ENCODE measurements around the gene SEC61A1.

SEC61A1 gene

DNA sequence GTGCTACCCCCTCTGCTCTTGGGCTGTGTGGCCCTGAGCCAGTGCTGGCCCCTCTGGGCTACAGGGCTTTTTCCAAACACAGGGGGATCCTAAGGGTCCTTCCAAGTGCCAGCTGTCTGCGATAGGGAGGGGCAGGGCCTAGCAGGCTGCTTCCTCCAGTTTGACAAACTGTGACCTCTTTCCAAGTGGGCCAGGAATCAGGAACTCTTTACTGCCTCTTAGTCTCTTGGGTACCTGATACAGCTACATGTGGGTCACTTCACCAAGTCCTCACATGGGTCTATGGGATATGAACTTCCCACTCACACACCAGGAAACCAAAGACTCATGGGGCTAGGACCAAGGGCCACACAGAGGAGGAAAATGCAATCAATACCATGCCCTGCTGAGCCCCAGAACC lies 25.4 kb downstream of the SEC61A1 start:
- ATAC-seq (replicated peaks) (no peak), DNase-seq (no peak)
- Mint-ChIP-seq H3K9me3 (no peaks in the 10 kb centered on the region), H3K4me3 (peak overlapping the region in 1 of 2 donors; percentile 83), H3K27me3 (no peaks in the 10 kb centered on the region), H3K4me1 (peaks cover 18 to 31% of the 10 kb centered on the region in 2 donors), H3K27ac (peak overlapping the region; percentile 65), H3K36me3 (peaks cover 38 to 55% of the 10 kb centered on the region in 2 donors)

DNA sequence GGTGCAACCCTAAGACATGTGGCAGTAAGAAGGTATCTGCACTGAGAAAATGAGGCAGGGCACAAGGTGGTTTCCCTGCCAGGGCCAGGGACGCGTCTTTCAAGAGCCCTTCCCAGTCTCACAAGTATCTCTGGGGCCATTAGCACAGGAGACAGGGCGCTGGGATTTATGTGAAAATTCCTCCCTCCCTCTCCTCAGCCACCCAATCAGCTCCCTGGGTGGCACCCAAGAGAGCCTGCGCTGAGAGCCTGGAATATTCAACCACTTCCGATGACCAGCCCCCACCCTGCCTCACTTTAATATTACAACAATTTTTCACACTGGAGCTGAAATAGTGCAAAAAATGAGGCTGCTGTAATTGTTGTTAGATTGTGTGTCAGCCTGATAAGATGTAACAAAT lies 26.1 kb downstream of the SEC61A1 start:
- no peak overlapping the region for H3K27ac Mint-ChIP-seq
- H3K4me1 Mint-ChIP-seq, result peaks cover 18 to 31% of the 10 kb centered on the region in 2 donors
- H3K4me3 Mint-ChIP-seq, result no peak overlapping the region
- no peaks in the 10 kb centered on the region for H3K9me3 Mint-ChIP-seq
- peaks cover 43 to 55% of the 10 kb centered on the region in 2 donors for H3K36me3 Mint-ChIP-seq
- DNase-seq (no peak), ATAC-seq (replicated peaks) (no peak)
- no peaks in the 10 kb centered on the region for H3K27me3 Mint-ChIP-seq

DNA sequence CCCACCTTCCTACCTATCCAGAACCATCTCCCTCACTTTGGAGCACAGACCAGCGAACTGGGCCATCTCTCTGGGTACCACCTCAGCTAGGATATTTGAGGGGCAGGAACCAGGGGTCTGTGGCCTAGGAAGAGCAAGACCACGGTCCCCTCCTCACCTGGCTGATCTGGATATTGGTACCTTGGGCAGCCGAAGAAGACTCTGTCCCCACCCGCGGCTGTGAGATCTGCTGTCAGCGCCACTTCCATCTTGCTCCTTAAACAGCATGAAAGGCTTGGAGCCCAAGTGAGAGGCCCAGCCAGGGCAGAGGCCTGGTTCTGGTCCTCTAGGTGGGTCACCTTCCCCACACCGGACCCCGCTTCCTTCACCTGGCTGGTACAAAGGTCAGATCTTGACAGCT lies 26.6 kb downstream of the SEC61A1 start:
- peaks cover 43 to 54% of the 10 kb centered on the region in 2 donors for H3K36me3 Mint-ChIP-seq
- H3K9me3 Mint-ChIP-seq, result no peaks in the 10 kb centered on the region
- H3K4me3 Mint-ChIP-seq, result no peak overlapping the region
- ATAC-seq (replicated peaks) (no peak), DNase-seq (no peak)
- H3K27me3 Mint-ChIP-seq, result no peaks in the 10 kb centered on the region
- H3K4me1 Mint-ChIP-seq, result peaks cover 18 to 31% of the 10 kb centered on the region in 2 donors
- no peak overlapping the region for H3K27ac Mint-ChIP-seq

DNA sequence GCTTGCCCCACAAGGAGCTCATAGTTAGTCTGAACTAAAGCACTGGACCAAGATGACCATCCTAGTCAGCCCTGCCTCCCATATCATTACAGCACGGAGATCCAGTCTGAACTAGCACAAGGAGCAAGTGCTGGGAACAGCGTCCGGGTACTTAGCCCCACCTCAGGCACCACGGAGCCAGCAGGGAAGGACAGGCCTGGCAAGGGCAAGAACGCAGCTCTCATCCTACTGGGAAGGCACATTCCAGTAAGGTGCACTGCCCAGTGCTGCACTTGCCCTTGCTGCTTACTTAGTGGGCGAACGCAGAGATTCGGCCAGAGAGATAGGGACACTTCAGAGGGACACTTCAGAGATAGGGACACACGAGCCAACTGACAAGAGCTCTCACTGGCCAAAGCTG lies 27.6 kb downstream of the SEC61A1 start:
- H3K4me3 Mint-ChIP-seq, result no peak overlapping the region
- peaks cover 43 to 59% of the 10 kb centered on the region in 2 donors for H3K36me3 Mint-ChIP-seq
- H3K27me3 Mint-ChIP-seq, result no peaks in the 10 kb centered on the region
- H3K9me3 Mint-ChIP-seq, result no peaks in the 10 kb centered on the region
- H3K4me1 Mint-ChIP-seq, result peaks cover 17 to 29% of the 10 kb centered on the region in 2 donors
- peak overlapping the region; percentile 39 for H3K27ac Mint-ChIP-seq
- DNase-seq (no peak), ATAC-seq (replicated peaks) (no peak)

DNA sequence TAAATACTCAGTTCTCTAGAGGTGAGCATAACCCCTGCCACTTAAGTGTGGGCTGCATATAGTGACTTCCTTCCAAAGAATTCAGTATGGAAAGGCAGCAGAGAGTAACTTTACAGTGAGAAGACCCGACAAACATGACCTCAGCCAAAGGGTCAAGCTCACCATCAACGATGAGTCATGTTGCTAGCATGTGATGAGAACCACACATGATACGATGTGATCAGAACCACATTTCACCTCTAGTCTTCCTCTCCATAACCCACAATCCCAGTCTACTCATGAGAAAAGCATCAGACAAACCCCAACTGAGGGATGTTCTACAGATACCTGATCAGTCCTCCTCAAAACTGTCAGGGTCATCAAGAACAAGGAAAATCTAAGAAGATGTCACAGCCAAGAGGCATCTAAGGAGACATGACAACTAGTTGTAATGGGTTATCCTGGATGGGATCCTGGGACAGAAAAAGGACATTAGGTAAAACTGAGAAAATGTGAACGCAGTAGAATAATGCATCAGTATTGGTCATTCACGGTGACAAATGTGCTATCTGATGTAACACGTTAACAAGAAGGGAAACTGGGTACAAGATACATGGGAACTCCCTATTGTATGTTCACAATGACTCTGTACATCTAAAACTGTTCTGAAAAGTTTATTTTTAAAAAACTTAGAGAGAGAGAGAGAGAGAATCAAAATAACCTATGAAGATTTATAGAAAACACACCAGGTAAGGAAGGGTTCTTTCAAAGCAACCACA lies 28.3 kb downstream of the SEC61A1 start:
- Mint-ChIP-seq H3K9me3 (no peaks in the 10 kb centered on the region), H3K27me3 (no peaks in the 10 kb centered on the region), H3K36me3 (peaks cover 44 to 63% of the 10 kb centered on the region in 2 donors), H3K27ac (no peak overlapping the region), H3K4me1 (peaks cover 12 to 22% of the 10 kb centered on the region in 2 donors), H3K4me3 (no peak overlapping the region)
- DNase-seq, result no peak
- no peak for ATAC-seq (replicated peaks)

DNA sequence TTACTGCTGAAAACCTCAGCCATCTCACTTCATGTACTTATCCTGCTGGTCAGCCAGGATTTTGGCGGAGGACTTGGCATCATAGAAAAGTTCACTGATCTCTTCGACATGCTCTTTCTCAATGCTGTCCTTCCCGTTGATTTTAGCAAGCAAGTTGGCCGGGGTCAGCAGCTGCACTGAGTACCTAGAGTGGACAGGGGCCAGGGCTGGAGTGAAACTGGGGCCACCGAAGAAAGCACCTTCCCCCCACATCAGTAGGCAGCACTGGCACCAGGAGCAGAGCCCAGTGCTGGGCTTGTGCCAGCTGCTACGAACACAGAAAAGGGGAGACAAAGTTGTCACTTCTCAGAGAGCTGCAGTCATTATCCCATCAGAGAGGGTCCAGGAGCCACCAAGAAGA lies 29.0 kb downstream of the SEC61A1 start:
- ATAC-seq (replicated peaks) (no peak), DNase-seq (no peak)
- H3K36me3 Mint-ChIP-seq, result peaks cover 45 to 66% of the 10 kb centered on the region in 2 donors
- peaks cover 7 to 15% of the 10 kb centered on the region in 2 donors for H3K4me1 Mint-ChIP-seq
- H3K9me3 Mint-ChIP-seq, result no peaks in the 10 kb centered on the region
- H3K4me3 Mint-ChIP-seq, result no peak overlapping the region
- no peak overlapping the region for H3K27ac Mint-ChIP-seq
- no peaks in the 10 kb centered on the region for H3K27me3 Mint-ChIP-seq

DNA sequence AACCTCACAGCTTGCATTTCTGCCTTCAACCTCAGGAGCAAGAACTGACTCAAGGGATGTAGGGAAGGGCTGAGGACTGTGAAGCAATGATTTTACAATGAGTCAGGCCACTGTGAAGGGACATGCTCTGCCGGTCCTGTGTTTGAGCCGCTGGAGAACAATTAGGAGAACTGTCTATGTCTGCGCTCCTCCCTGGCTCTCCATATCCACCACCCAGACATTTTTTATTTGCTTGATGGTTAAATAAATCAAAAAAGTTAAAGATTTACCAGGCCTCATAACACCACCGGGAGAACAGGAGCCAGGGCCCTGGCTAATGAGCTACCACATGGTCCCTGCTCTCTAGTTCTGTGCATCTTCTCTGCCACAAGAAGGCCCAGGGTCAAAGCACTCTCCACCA lies 29.6 kb downstream of the SEC61A1 start:
- Mint-ChIP-seq H3K4me1 (peaks cover 3 to 9% of the 10 kb centered on the region in 2 donors), H3K27me3 (no peaks in the 10 kb centered on the region), H3K27ac (no peak overlapping the region), H3K4me3 (no peak overlapping the region), H3K9me3 (no peaks in the 10 kb centered on the region), H3K36me3 (peaks cover 52 to 72% of the 10 kb centered on the region in 2 donors)
- ATAC-seq (replicated peaks) (no peak), DNase-seq (no peak)

DNA sequence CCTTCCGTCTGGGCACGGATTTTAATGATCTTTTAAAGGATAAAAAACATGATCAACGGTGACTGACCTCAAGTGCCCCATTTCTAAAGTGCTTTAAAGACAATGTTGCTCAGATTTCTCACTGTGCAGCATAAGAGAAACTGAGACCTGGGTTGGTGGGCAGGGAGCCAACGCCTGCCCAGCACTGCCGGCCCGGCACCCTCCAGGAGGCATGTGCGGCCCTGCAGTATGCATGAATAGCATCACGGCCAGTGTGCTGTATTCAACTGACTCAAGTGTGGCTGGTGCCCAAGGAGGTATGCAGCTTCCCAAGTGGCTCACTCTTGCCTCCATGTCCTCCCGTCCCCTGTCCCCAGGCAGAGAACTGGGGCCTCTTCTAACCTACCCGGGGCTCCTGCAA lies 30.3 kb downstream of the SEC61A1 start:
- ATAC-seq (replicated peaks), result no peak
- H3K36me3 Mint-ChIP-seq, result peaks cover 58 to 79% of the 10 kb centered on the region in 2 donors
- no peak overlapping the region for H3K27ac Mint-ChIP-seq

DNA sequence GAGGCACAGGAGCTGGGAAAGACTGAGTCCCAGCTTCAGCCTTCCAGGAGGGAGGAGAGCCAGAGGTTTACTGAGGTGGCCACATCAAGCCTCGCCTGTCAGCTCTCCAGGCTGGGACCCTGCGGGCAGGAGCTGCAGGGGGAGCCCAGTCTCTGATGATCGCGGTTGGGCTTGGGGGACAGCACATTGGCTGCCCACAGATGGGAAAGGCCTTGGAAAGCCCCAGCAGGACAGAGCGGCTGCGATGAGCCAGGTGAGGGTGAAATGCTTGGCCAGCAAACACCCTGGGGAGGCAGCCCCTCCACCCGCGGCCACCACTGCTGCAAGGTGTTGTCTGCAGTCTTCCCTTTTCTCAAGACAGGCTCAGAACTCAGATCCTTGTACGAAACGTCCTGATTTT lies 31.2 kb downstream of the SEC61A1 start:
- no peaks in the 10 kb centered on the region for H3K27me3 Mint-ChIP-seq
- no peak for DNase-seq
- no peak overlapping the region for H3K4me3 Mint-ChIP-seq
- peaks cover 60 to 79% of the 10 kb centered on the region in 2 donors for H3K36me3 Mint-ChIP-seq
- H3K9me3 Mint-ChIP-seq, result no peaks in the 10 kb centered on the region
- no peak overlapping the region for H3K27ac Mint-ChIP-seq
- no peaks in the 10 kb centered on the region for H3K4me1 Mint-ChIP-seq
- ATAC-seq (replicated peaks), result no peak

More for the DNA sequence above, 30.3 kb downstream of the SEC61A1 start:
- DNase-seq, result no peak
- no peaks in the 10 kb centered on the region for H3K27me3 Mint-ChIP-seq
- no peaks in the 10 kb centered on the region for H3K9me3 Mint-ChIP-seq
- peaks cover 0 to 4% of the 10 kb centered on the region in 2 donors for H3K4me1 Mint-ChIP-seq
- H3K4me3 Mint-ChIP-seq, result no peak overlapping the region

DNA sequence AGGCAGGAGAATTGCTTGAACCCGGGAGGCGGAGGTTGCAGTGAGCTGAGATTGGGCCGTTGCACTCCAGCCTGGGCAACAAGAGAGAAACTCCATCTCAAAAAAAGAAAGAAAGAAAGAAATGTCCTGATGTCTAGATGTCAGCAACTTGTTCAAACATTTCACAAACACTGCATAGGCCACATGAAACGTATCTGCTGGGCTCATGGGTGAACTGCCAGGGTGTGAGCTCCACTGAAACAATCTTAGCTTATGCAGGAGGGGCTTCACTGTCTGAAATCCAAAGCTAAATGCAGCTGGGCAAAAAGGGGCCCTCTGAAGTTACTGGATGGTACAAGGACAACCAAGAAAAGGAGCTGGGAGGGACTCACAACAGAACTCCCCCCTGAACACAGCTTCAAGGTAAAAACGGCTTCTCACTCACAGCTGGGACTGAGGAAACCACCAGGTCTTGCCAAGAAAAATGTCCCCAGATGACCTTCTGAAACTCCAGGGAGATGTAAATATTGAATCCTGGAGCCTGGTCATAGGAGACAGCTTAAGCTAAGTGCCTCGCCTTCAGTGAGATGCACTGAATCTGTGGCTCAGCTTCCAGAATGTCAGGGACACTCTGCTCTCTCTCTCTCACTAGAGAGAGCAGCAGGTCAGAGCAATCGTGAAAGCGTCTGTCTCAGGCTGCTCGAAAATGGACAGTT lies 31.9 kb downstream of the SEC61A1 start:
- H3K9me3 Mint-ChIP-seq, result no peaks in the 10 kb centered on the region
- DNase-seq, result no peak
- H3K4me1 Mint-ChIP-seq, result no peaks in the 10 kb centered on the region
- H3K27me3 Mint-ChIP-seq, result no peaks in the 10 kb centered on the region
- ATAC-seq (replicated peaks), result no peak
- H3K27ac Mint-ChIP-seq, result no peak overlapping the region
- no peak overlapping the region for H3K4me3 Mint-ChIP-seq
- peaks cover 59 to 72% of the 10 kb centered on the region in 2 donors for H3K36me3 Mint-ChIP-seq

DNA sequence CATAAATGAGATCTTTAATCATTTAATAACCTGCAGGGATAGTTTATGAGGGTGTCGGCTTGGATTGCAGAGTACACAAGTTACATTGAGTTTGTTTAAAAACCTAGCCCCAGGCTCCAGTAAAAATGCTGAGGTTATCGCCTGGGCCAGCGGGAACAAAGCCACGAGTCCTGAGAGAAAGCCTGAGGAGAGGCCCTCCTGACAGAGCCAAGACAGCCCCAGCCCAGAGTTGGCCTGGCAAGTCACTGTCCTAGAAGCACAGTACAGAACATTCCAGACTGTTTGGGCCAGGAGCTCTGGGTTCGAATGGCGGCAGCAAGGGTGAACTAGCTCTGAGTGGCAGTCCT lies 32.4 kb downstream of the SEC61A1 start:
- H3K9me3 Mint-ChIP-seq, result no peaks in the 10 kb centered on the region
- H3K4me1 Mint-ChIP-seq, result no peaks in the 10 kb centered on the region
- ATAC-seq (replicated peaks), result no peak
- peaks cover 54 to 67% of the 10 kb centered on the region in 2 donors for H3K36me3 Mint-ChIP-seq
- no peak for DNase-seq
- no peaks in the 10 kb centered on the region for H3K27me3 Mint-ChIP-seq
- no peak overlapping the region for H3K27ac Mint-ChIP-seq
- H3K4me3 Mint-ChIP-seq, result no peak overlapping the region

DNA sequence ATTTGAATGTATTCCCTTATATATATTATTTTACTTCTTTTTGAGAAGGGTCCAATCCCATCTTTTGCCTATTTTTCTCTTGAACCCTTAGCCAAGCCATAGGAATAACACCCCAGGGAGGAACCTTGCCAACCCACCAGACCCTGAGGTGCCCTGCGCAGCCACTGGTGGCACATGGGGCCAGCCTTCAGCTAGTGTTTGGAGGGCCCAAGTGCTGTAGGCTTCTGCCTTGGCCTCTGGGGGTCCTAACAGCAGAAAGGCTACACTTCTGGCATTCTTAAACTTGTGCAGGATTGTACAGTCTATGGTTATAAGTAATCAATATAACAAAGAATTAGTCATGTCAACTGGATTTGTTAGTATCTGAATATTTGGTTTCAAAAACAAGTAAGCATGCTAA lies 36.9 kb downstream of the SEC61A1 start:
- H3K4me1 Mint-ChIP-seq, result no peaks in the 10 kb centered on the region
- H3K4me3 Mint-ChIP-seq, result no peak overlapping the region
- ATAC-seq (replicated peaks) (no peak), DNase-seq (no peak)
- no peaks in the 10 kb centered on the region for H3K27me3 Mint-ChIP-seq
- peaks cover 28 to 37% of the 10 kb centered on the region in 2 donors for H3K36me3 Mint-ChIP-seq
- no peaks in the 10 kb centered on the region for H3K9me3 Mint-ChIP-seq
- no peak overlapping the region for H3K27ac Mint-ChIP-seq

DNA sequence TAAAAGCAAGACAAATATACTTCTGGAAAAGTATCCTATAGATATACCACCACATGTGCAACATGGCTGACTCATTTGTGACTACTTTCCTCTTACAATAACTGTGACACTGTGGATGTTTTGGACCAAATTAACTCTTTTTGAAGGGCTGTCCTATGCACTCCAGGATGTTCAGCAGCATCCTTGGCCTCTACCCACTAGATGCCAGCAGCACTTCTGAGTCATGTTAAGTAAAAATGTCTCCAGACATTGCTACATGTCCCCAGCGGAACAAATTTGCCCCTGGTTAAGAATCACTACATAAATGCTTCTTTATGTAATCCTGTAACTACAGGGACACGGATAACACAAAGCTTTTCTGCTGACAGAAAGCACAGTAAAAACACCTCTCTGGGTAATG lies 39.3 kb downstream of the SEC61A1 start:
- no peak for DNase-seq
- peaks cover 0 to 2% of the 10 kb centered on the region in 2 donors for H3K4me1 Mint-ChIP-seq
- no peak overlapping the region for H3K27ac Mint-ChIP-seq
- no peak for ATAC-seq (replicated peaks)
- no peaks in the 10 kb centered on the region for H3K9me3 Mint-ChIP-seq
- no peak overlapping the region for H3K4me3 Mint-ChIP-seq
- H3K36me3 Mint-ChIP-seq, result peaks cover 34 to 43% of the 10 kb centered on the region in 2 donors
- no peaks in the 10 kb centered on the region for H3K27me3 Mint-ChIP-seq

DNA sequence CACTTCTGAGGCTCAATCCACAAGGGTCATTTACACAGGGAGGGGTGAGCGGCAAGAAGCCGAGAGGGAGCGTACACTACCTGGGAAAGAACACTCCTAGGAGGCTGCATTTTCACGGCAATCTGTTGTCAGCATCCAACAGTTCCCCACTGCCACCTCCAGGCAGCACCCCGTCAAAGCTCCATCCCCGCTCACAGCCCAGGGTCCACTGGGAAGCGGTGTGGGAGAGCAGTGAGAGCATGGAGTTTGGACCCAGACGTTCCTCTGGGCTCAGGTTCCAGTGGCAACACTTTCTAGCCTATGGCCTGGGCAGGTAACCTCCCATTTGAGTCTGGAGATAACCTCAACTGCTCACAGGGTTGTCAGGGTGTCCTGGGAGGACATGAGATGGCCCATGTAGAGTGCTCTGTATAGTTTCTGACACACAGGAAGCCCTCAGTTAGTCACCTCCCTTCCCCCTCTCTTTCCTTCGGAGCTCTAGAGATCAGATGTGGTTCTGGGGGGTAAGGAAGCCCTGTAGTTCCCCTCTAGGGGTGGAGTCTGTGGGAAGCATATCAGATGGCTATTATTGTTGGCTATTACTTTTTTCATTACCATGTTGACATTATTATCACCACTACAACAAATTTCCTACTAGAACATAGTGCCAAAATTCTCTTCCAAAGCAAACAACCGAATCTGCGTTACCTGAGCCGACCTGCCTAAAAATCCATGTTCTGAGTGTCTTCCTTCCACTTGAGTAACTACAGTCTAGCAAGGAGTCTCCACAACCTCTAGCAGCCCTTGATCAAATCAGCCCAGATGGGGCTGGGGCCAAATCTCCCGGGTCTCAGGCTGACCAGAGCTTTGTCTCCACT lies 42.3 kb downstream of the SEC61A1 start:
- H3K4me3 Mint-ChIP-seq, result no peak overlapping the region
- peaks cover 0 to 3% of the 10 kb centered on the region in 2 donors for H3K4me1 Mint-ChIP-seq
- no peaks in the 10 kb centered on the region for H3K27me3 Mint-ChIP-seq
- no peak overlapping the region for H3K27ac Mint-ChIP-seq
- no peak for DNase-seq
- ATAC-seq (replicated peaks), result peak in 1 of 2 donors; percentile 11
- peaks cover 41 to 49% of the 10 kb centered on the region in 2 donors for H3K36me3 Mint-ChIP-seq
- no peaks in the 10 kb centered on the region for H3K9me3 Mint-ChIP-seq

Data from stimulated activated naive B cell treated with anti-CD40 and anti-IgM and Interleukin-4, amounts not matched to agents 10 μg/mL and 1 μg/mL and 100 μg/mL, for 72 hours (primary cell).